HG03066 (cell line): ENCODE measurements around the gene FAM114A2.

Experiments
- ATAC-seq: cut with Tn5 transposase; IDR thresholded peaks from one replicate; pipeline ENCODE4 v1.9.1; 2021; ENCODE audit warnings: low read depth; ENCODE audit not compliant: unreplicated experiment

FAM114A2 gene

DNA sequence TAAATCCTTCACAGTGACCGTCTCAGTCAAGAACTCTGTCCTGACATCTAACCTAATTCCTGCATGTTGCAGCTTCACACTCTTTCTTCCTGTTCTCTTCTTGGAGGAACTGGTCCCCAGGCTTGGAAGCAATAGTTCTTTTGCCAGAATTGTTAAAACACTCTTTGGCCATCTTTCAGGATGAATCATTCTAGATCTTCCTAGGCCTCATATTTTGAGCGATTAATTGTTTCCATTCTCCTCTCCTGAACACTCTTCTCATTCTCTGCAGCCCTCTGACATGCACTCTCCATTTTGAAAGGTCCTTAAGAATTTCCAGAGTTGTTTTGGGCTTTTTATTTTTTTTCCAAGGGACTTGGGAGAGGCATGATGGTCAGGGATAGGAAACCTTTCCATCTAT is 85.8 kb downstream of the FAM114A2 start:
- ATAC-seq = no peak

DNA sequence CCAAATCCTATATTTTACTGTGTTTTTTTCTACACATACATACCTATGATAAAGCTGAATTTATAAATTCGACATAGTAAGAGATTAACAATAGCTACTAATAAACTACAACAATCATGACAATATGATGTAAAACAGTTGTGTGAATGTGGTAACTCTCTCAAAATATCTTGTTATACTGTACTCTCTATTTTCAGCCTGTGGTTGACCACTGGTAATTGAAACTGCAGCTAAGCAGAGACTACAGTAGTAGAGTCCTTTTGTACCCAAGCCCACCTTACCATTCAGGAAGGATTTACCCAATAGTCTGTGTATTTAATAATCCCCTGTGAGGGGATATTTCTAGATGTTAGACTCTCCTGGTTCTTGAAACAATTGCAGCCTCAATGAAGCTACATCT is 86.7 kb downstream of the FAM114A2 start:
- ATAC-seq = no peak

DNA sequence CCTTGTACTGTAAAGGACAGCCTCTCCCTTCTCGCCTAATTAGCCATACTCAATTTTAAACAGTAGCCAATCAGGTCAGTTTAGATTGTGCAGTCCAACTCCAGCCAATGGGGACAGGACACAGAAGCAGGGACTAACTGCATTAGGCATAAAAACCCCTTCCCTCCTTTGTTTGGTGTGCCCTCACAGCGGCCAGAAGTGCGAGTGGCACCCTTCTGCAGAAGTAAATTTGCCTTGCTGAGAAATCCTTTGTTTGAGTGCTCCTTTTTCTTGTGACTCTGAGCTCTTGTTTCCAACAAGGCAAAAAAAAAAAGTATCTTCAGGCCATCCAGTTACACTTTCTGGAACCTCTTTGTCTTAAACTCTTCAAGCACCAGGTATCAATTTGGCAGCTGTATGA is 97.4 kb downstream of the FAM114A2 start:
- no peak for ATAC-seq
